Choroid plexus epithelial cell (primary cell): ENCODE measurements around the gene GOLT1B.
A peak's percentile ranks its signal among the peaks of the same experiment; 100 is the strongest.

Experiments used
- DNase-seq: peaks from one replicate; pipeline ENCODE4 v3.0.0-alpha.2; 2010; ENCODE audit warnings: low read depth
- H3K4me3 ChIP-seq: 2 replicates; pipeline ENCODE4 v1.5.1; 2011; ENCODE audit warnings: low read depth, mild to moderate bottlenecking, control low read depth, low read length, moderate library complexity
- TF ChIP-seq, protein P1 (sequence below): conservative IDR thresholded peaks from 2 replicates; pipeline ENCODE4 v1.5.1; 2011; ENCODE audit warnings: low read depth, mild to moderate bottlenecking, control low read depth, inconsistent platforms, low read length, moderate library complexity

GOLT1B gene

DNA sequence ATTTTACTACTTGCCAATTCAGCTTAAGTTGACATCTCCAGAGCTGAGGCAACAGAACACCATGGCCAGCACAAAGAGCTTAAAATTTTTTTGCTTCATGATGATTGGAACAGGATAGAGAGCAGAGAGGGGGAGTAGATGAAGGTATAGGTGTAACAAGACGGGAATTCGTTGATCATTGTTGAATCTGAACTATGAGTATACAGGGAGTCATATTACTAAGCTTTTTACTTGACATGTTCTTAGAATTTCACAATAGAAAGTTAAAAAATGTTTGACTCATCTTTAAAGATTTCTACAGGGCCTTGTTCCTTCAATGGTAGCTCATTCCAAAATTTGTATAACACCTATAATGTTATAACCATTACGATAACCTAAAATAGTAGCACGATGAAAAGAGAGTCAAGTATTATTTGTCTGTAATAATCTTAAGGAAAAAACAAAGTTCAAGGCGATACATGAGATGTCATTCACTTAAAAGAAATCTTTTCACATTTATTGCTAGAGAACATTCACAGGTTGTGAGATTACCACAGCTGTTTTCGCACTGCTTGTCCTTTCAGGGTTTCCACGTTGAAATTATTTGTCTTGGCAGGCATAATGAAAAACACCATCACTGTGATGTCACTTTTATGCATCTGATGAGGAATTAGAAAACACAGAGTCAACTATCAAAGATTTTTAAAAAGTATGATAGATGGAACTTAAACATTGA lies 58.4 kb downstream of the GOLT1B start:
- TF ChIP-seq, protein P1, sequence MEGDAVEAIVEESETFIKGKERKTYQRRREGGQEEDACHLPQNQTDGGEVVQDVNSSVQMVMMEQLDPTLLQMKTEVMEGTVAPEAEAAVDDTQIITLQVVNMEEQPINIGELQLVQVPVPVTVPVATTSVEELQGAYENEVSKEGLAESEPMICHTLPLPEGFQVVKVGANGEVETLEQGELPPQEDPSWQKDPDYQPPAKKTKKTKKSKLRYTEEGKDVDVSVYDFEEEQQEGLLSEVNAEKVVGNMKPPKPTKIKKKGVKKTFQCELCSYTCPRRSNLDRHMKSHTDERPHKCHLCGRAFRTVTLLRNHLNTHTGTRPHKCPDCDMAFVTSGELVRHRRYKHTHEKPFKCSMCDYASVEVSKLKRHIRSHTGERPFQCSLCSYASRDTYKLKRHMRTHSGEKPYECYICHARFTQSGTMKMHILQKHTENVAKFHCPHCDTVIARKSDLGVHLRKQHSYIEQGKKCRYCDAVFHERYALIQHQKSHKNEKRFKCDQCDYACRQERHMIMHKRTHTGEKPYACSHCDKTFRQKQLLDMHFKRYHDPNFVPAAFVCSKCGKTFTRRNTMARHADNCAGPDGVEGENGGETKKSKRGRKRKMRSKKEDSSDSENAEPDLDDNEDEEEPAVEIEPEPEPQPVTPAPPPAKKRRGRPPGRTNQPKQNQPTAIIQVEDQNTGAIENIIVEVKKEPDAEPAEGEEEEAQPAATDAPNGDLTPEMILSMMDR: no peak
- H3K4me3 ChIP-seq: no peak overlapping the region
- peak; percentile 94 for DNase-seq

- peak; percentile 41 for DNase-seq
- TF ChIP-seq, protein P1: no peak
- no peak overlapping the region for H3K4me3 ChIP-seq
These were observed 59.6 kb downstream of the GOLT1B start for GRCh38 chr12:21561158-21561557.

- no peak overlapping the region for H3K4me3 ChIP-seq
- TF ChIP-seq, protein P1: no peak
- no peak for DNase-seq
These were observed 61.3 kb downstream of the GOLT1B start for GRCh38 chr12:21562859-21563258.

GRCh38 chr12:21566223-21566906 lies 64.8 kb downstream of the GOLT1B start:
- DNase-seq: peak; percentile 78

DNA sequence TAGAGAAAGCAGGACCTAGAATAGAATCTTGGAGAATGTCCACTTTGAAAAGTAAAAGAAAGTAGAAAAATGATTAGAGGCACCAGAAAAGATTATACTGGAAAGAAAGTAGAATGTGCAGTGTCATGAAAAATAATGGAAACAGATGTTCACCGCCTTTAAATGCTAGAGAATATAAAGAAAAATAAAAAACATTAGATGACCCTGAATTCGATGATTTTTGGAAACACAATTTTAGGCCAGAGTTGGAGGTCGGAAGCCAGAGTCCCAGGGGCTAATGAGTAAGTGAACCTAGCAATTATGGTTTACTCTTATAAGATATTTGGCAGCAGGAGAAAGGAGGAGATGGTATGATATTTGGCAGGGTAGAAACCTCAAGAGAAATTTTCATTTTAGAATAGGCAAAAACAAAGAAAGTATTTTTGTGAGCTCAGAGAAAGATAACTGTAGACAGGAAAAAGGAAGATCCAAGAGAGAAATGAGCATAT lies 65.4 kb downstream of the GOLT1B start:
- TF ChIP-seq, protein P1: no peak
- no peak overlapping the region for H3K4me3 ChIP-seq
- DNase-seq: no peak

More at GRCh38 chr12:21566223-21566906, 64.8 kb downstream of the GOLT1B start:
- H3K4me3 ChIP-seq: no peak overlapping the region
- TF ChIP-seq, protein P1: no peak
